Neuronal stem cell (in vitro differentiated cells): ENCODE results near the gene BUB1B.

ENCODE experiments used
- DNase-seq: peaks from one replicate; pipeline ENCODE4 v3.0.0-alpha.2; 2013; ENCODE audit warnings: low spot score
- H2AFZ ChIP-seq: one replicate; pipeline ENCODE4 v1.6.1; 2013; ENCODE audit warnings: mild to moderate bottlenecking, low read length, inconsistent platforms
- H2AK5ac ChIP-seq: 2 replicates; pipeline ENCODE4 v1.6.1; 2013; ENCODE audit warnings: low read depth, mild to moderate bottlenecking, inconsistent platforms, low read length, moderate library complexity, mixed read lengths
- H2BK120ac ChIP-seq: 2 replicates; pipeline ENCODE4 v1.6.1; 2013; ENCODE audit warnings: low read depth, mild to moderate bottlenecking, inconsistent platforms, low read length, moderate library complexity, mixed read lengths
- H2BK12ac ChIP-seq: one replicate; pipeline ENCODE4 v1.6.1; 2013; ENCODE audit warnings: low read length, inconsistent platforms
- H2BK15ac ChIP-seq: 2 replicates; pipeline ENCODE4 v1.6.1; 2013; ENCODE audit warnings: mild to moderate bottlenecking, low read length, inconsistent platforms, mixed read lengths
- H2BK5ac ChIP-seq: one replicate; pipeline ENCODE4 v1.6.1; 2013; ENCODE audit warnings: inconsistent platforms, mild to moderate bottlenecking, low read length, moderate library complexity
- H3K14ac ChIP-seq: one replicate; pipeline ENCODE4 v1.6.1; 2013; ENCODE audit warnings: low read length, inconsistent platforms
- H3K18ac ChIP-seq: 2 replicates; pipeline ENCODE4 v1.6.1; 2013; ENCODE audit warnings: low read length, inconsistent platforms
- H3K23ac ChIP-seq: 2 replicates; pipeline ENCODE4 v1.6.1; 2013; ENCODE audit warnings: low read depth, mild to moderate bottlenecking, mixed read lengths, low read length, inconsistent platforms; ENCODE audit not compliant: poor library complexity
- H3K27ac ChIP-seq: replicated peaks from 3 replicates; pipeline ENCODE4 v1.5.1; 2013; ENCODE audit warnings: low read length, inconsistent platforms
- H3K27me3 ChIP-seq, 3 experiments: 2 replicates each; pipeline ENCODE4 v1.6.1; 2013; ENCODE audit warnings: low read length in 3 of 3, mild to moderate bottlenecking in 2 of 3, inconsistent platforms in 1 of 3, low read depth in 1 of 3, mixed read lengths in 1 of 3, moderate library complexity in 1 of 3; ENCODE audit not compliant: control insufficient read depth in 3 of 3, insufficient read depth in 3 of 3
- H3K36me3 ChIP-seq, 2 donors: replicated peaks in 1 of 2; 2 replicates each; pipeline ENCODE4 v1.6.1; 2013; ENCODE audit warnings: low read length in 2 of 2; ENCODE audit not compliant: control insufficient read depth in 2 of 2, insufficient read depth in 2 of 2
- H3K4ac ChIP-seq: 2 replicates; pipeline ENCODE4 v1.6.1; 2013; ENCODE audit warnings: inconsistent platforms, mild to moderate bottlenecking, low read length, moderate library complexity
- H3K4me1 ChIP-seq, 2 donors: 1 replicate in 1 of 2; 2 replicates in 1 of 2; pipeline ENCODE4 v1.6.1; 2013; ENCODE audit warnings: low read length in 2 of 2, low read depth in 1 of 2; ENCODE audit not compliant: control insufficient read depth in 2 of 2, insufficient read depth in 1 of 2
- H3K4me2 ChIP-seq: one replicate; pipeline ENCODE4 v1.6.1; 2013; ENCODE audit warnings: mild to moderate bottlenecking, low read length, inconsistent platforms; ENCODE audit not compliant: insufficient read depth, poor library complexity, severe bottlenecking
- H3K4me3 ChIP-seq, 2 donors: 2 replicates each; pipeline ENCODE4 v1.5.1; 2013; ENCODE audit warnings: low read length in 2 of 2, mild to moderate bottlenecking in 2 of 2, inconsistent platforms in 1 of 2, moderate library complexity in 1 of 2
- H3K79me1 ChIP-seq: one replicate; pipeline ENCODE4 v1.6.1; 2013; ENCODE audit warnings: low read depth, mild to moderate bottlenecking, inconsistent platforms, low read length, moderate library complexity
- H3K9ac ChIP-seq: one replicate; pipeline ENCODE4 v1.6.1; 2013; ENCODE audit warnings: mild to moderate bottlenecking, low read depth, low read length, inconsistent platforms; ENCODE audit not compliant: poor library complexity
- H3K9me3 ChIP-seq, 2 donors: replicated peaks in 1 of 2; 2 replicates each; pipeline versions ENCODE3 to v1.6.1; 2013; ENCODE audit warnings: low read length in 2 of 2, mild to moderate bottlenecking in 2 of 2, inconsistent platforms in 1 of 2, low read depth in 1 of 2, mixed read lengths in 1 of 2, moderate library complexity in 1 of 2; ENCODE audit not compliant: control insufficient read depth in 2 of 2, insufficient read depth in 1 of 2
- H4K8ac ChIP-seq: one replicate; pipeline ENCODE4 v1.6.1; 2013; ENCODE audit warnings: low read depth, mild to moderate bottlenecking, inconsistent platforms, low read length, moderate library complexity
- H4K91ac ChIP-seq: one replicate; pipeline ENCODE4 v1.6.1; 2013; ENCODE audit warnings: low read length, low read depth, mild to moderate bottlenecking, inconsistent platforms; ENCODE audit not compliant: poor library complexity
- WGBS, 2 donors: extraction: QIAGEN DNeasy Blood & Tissue Kit; methylation state at CpG; one replicate each; pipeline ENCODE4 v1.1.7; 2013; ENCODE audit warnings: missing lambda C conversion rate in 2 of 2, mixed read lengths in 1 of 2; ENCODE audit not compliant: insufficient read length in 2 of 2, insufficient replicate concordance in 1 of 2; ENCODE audit errors: extremely low coverage in 2 of 2; 5-methylcytosine and 5-hydroxymethylcytosine counted together

Gene BUB1B

DNA sequence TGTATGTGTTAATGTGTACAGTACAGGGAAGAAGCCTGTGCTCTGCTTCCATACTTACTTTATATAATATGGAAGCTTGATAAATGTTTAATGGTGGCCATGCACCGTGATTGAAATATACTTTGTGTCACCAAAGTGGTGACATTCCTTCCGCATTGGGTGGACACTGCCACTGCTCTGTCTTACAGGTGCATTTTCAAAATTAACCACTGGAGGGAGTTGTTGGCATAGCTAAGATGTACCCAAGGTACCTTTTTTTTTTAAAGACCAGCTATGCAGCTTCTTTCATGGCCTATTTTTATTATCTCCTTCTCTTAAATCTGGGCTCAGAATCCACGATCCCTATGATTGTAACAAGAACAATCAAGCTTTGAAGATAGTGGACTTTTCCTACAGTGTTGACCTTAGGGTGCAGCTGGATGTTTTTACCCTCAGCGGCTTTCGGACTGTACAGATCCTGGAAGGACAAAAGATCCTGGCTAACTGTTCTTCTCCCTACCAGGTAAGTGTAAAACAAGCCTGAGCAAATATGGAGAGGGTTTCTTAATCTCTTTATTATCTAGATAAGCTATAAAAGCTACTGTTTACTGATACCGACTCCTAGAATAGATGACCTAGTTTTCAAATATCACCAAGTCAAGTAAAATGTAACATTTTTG is 56.4 kb downstream of the BUB1B start:
- Histone ChIP-seq H3K27me3 (no peaks in the 10 kb centered on the region), H2BK12ac (no peak overlapping the region), H4K8ac (no peak overlapping the region), H4K91ac (no peak overlapping the region), H2BK120ac (no peak overlapping the region), H3K79me1 (no peaks in the 10 kb centered on the region), H2BK15ac (no peak overlapping the region), H3K18ac (no peak overlapping the region), H2BK5ac (no peak overlapping the region), H2AK5ac (no peak overlapping the region), H3K23ac (no peak overlapping the region), H2AFZ (no peak overlapping the region), H3K4me3 (no peak overlapping the region), H3K36me3 (peaks cover 14 to 98% of the 10 kb centered on the region in 2 donors), H3K27ac (no peak overlapping the region), H3K9ac (no peak overlapping the region), H3K4me1 (no peaks in the 10 kb centered on the region), H3K4ac (no peak overlapping the region), H3K9me3 (peaks cover 0 to 2% of the 10 kb centered on the region in 2 donors), H3K14ac (no peak overlapping the region), H3K4me2 (no peak overlapping the region)
- WGBS, 2 donors = no CpG with 5 or more reads among the region's 6 CpGs
- DNase-seq = peak; percentile 65

DNA sequence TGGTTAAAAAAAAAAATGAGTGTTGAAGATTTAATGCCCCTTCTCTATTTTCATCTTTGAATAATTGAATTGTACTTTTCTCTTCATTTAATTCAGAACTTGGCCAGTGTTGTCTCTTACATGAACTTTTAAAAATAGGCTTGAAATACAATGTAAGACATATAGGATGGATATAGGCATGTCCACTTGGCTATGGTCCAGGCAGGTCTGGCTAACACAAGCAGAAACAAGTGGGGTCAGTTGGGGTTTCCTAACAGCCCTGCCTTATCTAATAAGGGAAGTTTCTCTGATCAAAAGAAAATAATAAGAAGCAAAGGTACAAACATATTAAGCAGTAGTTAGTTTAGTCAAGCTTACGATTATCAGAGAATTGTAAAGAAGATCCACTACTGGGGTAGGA is 58.9 kb downstream of the BUB1B start:
- WGBS, 2 donors = no CpG with 5 or more reads among the region's 1 CpG
- H3K36me3 ChIP-seq = peaks cover 11 to 99% of the 10 kb centered on the region in 2 donors

DNA sequence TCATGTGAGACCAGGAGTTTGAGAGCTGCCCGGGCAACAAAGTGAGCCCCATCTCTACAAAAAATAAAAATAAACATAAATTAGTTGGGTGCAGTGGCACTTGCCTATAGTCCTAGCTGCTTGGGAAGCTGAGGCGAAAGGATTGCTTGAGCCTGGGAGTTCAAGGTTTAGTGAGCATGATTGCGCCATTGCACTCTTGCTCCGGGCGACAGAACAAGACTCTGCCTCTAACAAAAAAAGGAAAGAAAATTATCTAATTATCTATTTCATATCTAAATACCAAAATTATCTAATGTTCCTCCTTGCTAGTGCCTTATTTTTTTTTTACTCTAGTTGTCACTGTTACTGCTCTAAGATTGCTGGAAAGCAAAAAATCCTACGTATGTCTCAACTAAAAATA is 61.3 kb downstream of the BUB1B start:
- no peak overlapping the region for H2AK5ac ChIP-seq
- H2BK120ac ChIP-seq = no peak overlapping the region
- H3K27ac ChIP-seq = no peak overlapping the region
- no peak overlapping the region for H3K4me2 ChIP-seq
- H3K9ac ChIP-seq = no peak overlapping the region
- no peak overlapping the region for H3K14ac ChIP-seq
- H3K23ac ChIP-seq = no peak overlapping the region
- H3K36me3 ChIP-seq = peaks cover 14 to 99% of the 10 kb centered on the region in 2 donors
- H2BK12ac ChIP-seq = no peak overlapping the region
- H2AFZ ChIP-seq = no peak overlapping the region
- no peak overlapping the region for H4K91ac ChIP-seq
- no peaks in the 10 kb centered on the region for H3K79me1 ChIP-seq
- H3K4me3 ChIP-seq = no peak overlapping the region
- no peaks in the 10 kb centered on the region for H3K27me3 ChIP-seq
- no peak overlapping the region for H4K8ac ChIP-seq
- peaks cover 0 to 2% of the 10 kb centered on the region in 2 donors for H3K9me3 ChIP-seq
- no peaks in the 10 kb centered on the region for H3K4me1 ChIP-seq
- no peak overlapping the region for H2BK15ac ChIP-seq
- H2BK5ac ChIP-seq = no peak overlapping the region
- no CpG with 5 or more reads among the region's 6 CpGs for WGBS, 2 donors
- H3K18ac ChIP-seq = no peak overlapping the region
- H3K4ac ChIP-seq = no peak overlapping the region
- DNase-seq = no peak

More for the DNA sequence above, 58.9 kb downstream of the BUB1B start:
- Histone ChIP-seq H3K4me1 (no peaks in the 10 kb centered on the region), H4K8ac (no peak overlapping the region), H3K18ac (no peak overlapping the region), H3K4me2 (no peak overlapping the region), H3K27me3 (no peaks in the 10 kb centered on the region), H2BK5ac (no peak overlapping the region), H3K9ac (no peak overlapping the region), H3K9me3 (peaks cover 0 to 2% of the 10 kb centered on the region in 2 donors), H3K14ac (no peak overlapping the region), H3K27ac (no peak overlapping the region), H3K23ac (no peak overlapping the region), H2AFZ (no peak overlapping the region), H2AK5ac (no peak overlapping the region), H3K4ac (no peak overlapping the region), H2BK12ac (no peak overlapping the region), H2BK120ac (no peak overlapping the region), H4K91ac (no peak overlapping the region), H2BK15ac (no peak overlapping the region), H3K79me1 (no peaks in the 10 kb centered on the region), H3K4me3 (no peak overlapping the region)
- DNase-seq = no peak

DNA sequence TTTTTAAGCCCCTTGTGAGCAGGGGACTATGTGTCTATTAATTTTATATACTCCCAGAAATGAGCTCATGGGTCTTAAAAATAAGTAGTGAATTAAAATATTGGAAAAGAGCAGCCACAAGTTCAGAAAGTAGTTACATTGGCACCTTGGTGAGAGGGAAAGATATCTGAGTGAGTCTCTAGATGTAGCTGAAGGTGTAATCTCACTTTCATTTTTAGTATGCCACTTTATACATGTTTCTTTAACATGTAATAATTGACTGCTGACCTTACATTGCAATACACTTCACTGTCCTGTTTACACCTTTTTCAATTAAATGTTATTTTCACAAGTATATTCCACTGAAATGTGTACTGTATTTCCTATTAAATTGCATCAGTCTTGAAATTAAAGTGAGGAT is 65.9 kb downstream of the BUB1B start:
- no peaks in the 10 kb centered on the region for H3K4me1 ChIP-seq
- no peaks in the 10 kb centered on the region for H3K27me3 ChIP-seq
- no peak overlapping the region for H3K4ac ChIP-seq
- no peak overlapping the region for H3K27ac ChIP-seq
- H2AFZ ChIP-seq = no peak overlapping the region
- H2BK5ac ChIP-seq = no peak overlapping the region
- H3K14ac ChIP-seq = no peak overlapping the region
- no peak overlapping the region for H3K4me2 ChIP-seq
- H3K9me3 ChIP-seq = no peaks in the 10 kb centered on the region
- H3K9ac ChIP-seq = no peak overlapping the region
- no peak overlapping the region for H3K18ac ChIP-seq
- H3K79me1 ChIP-seq = no peaks in the 10 kb centered on the region
- no peak overlapping the region for H3K23ac ChIP-seq
- H3K36me3 ChIP-seq = peaks cover 15 to 93% of the 10 kb centered on the region in 2 donors
- H4K8ac ChIP-seq = no peak overlapping the region
- H2BK12ac ChIP-seq = no peak overlapping the region
- no peak overlapping the region for H2BK15ac ChIP-seq
- H4K91ac ChIP-seq = no peak overlapping the region
- no peak for DNase-seq
- H3K4me3 ChIP-seq = no peak overlapping the region
- H2BK120ac ChIP-seq = no peak overlapping the region
- H2AK5ac ChIP-seq = no peak overlapping the region
